Astrocyte (in vitro differentiated cells and primary cell): Measurements from ENCODE around the gene MOV10. TPM values are rescaled to one million over a fixed set of nuclear protein-coding genes. Genes with fewer than 3 reads are reported as not detected.
"Not testable (repeated sequence)": the region's sequence is repeated elsewhere in the genome, so short reads cannot be mapped to it uniquely, and the experiment has no call there.

Experiments
- DNase-seq: peaks from one replicate; pipeline ENCODE4 v3.0.0-alpha.2; 2010; ENCODE audit warnings: low read depth
- FAIRE-seq: peaks from 2 replicates; lab custom pipeline; 2011; peaks lifted over from hg19 to GRCh38; lab: Jason Lieb, UNC
- H2AFZ ChIP-seq: 2 replicates; pipeline ENCODE4 v1.6.0; 2012; ENCODE audit warnings: low read depth, low read length, inconsistent platforms
- H3K27ac ChIP-seq: 2 replicates; pipeline ENCODE4 v1.5.1; 2011; ENCODE audit warnings: low read depth, low read length, inconsistent platforms
- H3K27me3 ChIP-seq: 2 replicates; pipeline ENCODE4 v1.6.0; 2011; ENCODE audit warnings: low read length, inconsistent platforms; ENCODE audit not compliant: insufficient read depth
- H3K36me3 ChIP-seq: 2 replicates; pipeline ENCODE4 v1.5.1; 2011; ENCODE audit warnings: low read length, inconsistent platforms; ENCODE audit not compliant: insufficient read depth
- H3K4me1 ChIP-seq: 2 replicates; pipeline ENCODE4 v1.5.1; 2011; ENCODE audit warnings: low read length, inconsistent platforms; ENCODE audit not compliant: insufficient read depth
- H3K4me2 ChIP-seq: 2 replicates; pipeline ENCODE4 v1.6.0; 2012; ENCODE audit warnings: low read length, inconsistent platforms
- H3K4me3 ChIP-seq: 2 replicates; pipeline ENCODE4 v1.5.1; 2011; ENCODE audit warnings: low read depth, mild to moderate bottlenecking, low read length, inconsistent platforms; ENCODE audit not compliant: insufficient read depth
- H3K79me2 ChIP-seq: 2 replicates; pipeline ENCODE4 v1.6.0; 2012; ENCODE audit warnings: mild to moderate bottlenecking, low read length, inconsistent platforms; ENCODE audit not compliant: insufficient read depth
- H3K9ac ChIP-seq: 2 replicates; pipeline ENCODE4 v1.6.0; 2012; ENCODE audit warnings: mild to moderate bottlenecking, low read length, inconsistent platforms
- H3K9me3 ChIP-seq: 2 replicates; pipeline ENCODE4 v1.5.1; 2012; ENCODE audit warnings: low read depth, mild to moderate bottlenecking, low read length, inconsistent platforms; ENCODE audit not compliant: insufficient read depth
- H4K20me1 ChIP-seq: 2 replicates; pipeline ENCODE4 v1.6.0; 2012; ENCODE audit warnings: low read length, inconsistent platforms; ENCODE audit not compliant: insufficient read depth
- H3K27ac Mint-ChIP-seq: one replicate; pipeline ENCODE4 v1.8.0; 2021; ENCODE audit warnings: mild to moderate bottlenecking, mixed read lengths; ENCODE audit not compliant: unreplicated experiment
- H3K27me3 Mint-ChIP-seq: one replicate; pipeline ENCODE4 v1.8.0; 2021; ENCODE audit warnings: low read depth, mixed read lengths; ENCODE audit not compliant: unreplicated experiment
- H3K36me3 Mint-ChIP-seq: one replicate; pipeline ENCODE4 v1.8.0; 2021; ENCODE audit warnings: low read depth, mixed read lengths; ENCODE audit not compliant: unreplicated experiment
- H3K4me1 Mint-ChIP-seq: one replicate; pipeline ENCODE4 v1.8.0; 2021; ENCODE audit warnings: low read depth, mixed read lengths; ENCODE audit not compliant: unreplicated experiment
- H3K4me3 Mint-ChIP-seq: one replicate; pipeline ENCODE4 v1.8.0; 2021; ENCODE audit warnings: mild to moderate bottlenecking, moderate library complexity, mixed read lengths; ENCODE audit not compliant: unreplicated experiment
- H3K9me3 Mint-ChIP-seq: one replicate; pipeline ENCODE4 v1.8.0; 2021; ENCODE audit warnings: mild to moderate bottlenecking, mixed read lengths; ENCODE audit not compliant: unreplicated experiment
- EZH2 ChIP-seq: IDR thresholded peaks from 2 replicates; pipeline ENCODE4 v1.6.1; 2012; ENCODE audit warnings: mild to moderate bottlenecking, low read length, inconsistent platforms; ENCODE audit not compliant: insufficient read depth
- total RNA-seq: library from RNA; stranded (reverse); gene quantifications from 2 replicates; pipeline ENCODE4 v1.2.1, GENCODE V29; 2021
- TF ChIP-seq, protein P1 (sequence below): IDR thresholded peaks from 2 replicates; pipeline ENCODE4 v1.5.1; 2011; ENCODE audit warnings: low read depth, mild to moderate bottlenecking, inconsistent platforms, low read length, moderate library complexity; ENCODE audit not compliant: insufficient read depth

MOV10 gene
- total RNA-seq, 1 donor from 2014 or later: 121 TPM

DNA sequence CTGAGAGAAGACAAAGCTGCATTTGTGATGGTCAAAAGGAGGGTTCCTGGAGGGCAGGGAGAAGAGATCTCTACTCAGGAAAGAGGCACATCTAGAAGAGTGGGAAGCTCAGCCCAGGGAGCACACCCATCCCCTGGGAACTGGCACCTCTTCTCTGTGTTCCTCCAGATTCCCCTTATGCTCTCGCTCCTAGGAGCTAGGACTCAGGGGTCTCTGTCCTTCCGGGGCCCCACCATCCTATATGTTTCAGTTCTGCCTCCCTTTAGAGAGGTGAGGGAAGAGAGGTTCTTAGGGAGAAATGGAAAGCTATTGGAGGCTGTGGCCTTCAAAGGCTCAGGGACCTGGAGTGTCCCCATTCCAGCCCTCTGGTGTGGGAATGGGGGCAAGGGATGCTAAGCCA, 45.2 kb downstream of the MOV10 start:
- Histone ChIP-seq H3K4me1 (peaks cover 28% of the 10 kb centered on the region), H3K9me3 (no peaks in the 10 kb centered on the region), H2AFZ (no peak overlapping the region), H3K36me3 (no peaks in the 10 kb centered on the region), H3K79me2 (no peaks in the 10 kb centered on the region), H4K20me1 (no peaks in the 10 kb centered on the region), H3K9ac (no peak overlapping the region), H3K27ac (no peak overlapping the region), H3K27me3 (peaks cover 4% of the 10 kb centered on the region), H3K4me2 (no peak overlapping the region), H3K4me3 (no peak overlapping the region)
- Mint-ChIP-seq H3K4me3 (no peak overlapping the region), H3K36me3 (no peaks in the 10 kb centered on the region), H3K9me3 (no peaks in the 10 kb centered on the region), H3K27ac (no peak overlapping the region), H3K4me1 (peaks cover 18% of the 10 kb centered on the region), H3K27me3 (peaks cover 16% of the 10 kb centered on the region)
- FAIRE-seq: no peak
- no peak for DNase-seq
- no peak for TF ChIP-seq EZH2
- TF ChIP-seq, protein P1, sequence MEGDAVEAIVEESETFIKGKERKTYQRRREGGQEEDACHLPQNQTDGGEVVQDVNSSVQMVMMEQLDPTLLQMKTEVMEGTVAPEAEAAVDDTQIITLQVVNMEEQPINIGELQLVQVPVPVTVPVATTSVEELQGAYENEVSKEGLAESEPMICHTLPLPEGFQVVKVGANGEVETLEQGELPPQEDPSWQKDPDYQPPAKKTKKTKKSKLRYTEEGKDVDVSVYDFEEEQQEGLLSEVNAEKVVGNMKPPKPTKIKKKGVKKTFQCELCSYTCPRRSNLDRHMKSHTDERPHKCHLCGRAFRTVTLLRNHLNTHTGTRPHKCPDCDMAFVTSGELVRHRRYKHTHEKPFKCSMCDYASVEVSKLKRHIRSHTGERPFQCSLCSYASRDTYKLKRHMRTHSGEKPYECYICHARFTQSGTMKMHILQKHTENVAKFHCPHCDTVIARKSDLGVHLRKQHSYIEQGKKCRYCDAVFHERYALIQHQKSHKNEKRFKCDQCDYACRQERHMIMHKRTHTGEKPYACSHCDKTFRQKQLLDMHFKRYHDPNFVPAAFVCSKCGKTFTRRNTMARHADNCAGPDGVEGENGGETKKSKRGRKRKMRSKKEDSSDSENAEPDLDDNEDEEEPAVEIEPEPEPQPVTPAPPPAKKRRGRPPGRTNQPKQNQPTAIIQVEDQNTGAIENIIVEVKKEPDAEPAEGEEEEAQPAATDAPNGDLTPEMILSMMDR: no peak

DNA sequence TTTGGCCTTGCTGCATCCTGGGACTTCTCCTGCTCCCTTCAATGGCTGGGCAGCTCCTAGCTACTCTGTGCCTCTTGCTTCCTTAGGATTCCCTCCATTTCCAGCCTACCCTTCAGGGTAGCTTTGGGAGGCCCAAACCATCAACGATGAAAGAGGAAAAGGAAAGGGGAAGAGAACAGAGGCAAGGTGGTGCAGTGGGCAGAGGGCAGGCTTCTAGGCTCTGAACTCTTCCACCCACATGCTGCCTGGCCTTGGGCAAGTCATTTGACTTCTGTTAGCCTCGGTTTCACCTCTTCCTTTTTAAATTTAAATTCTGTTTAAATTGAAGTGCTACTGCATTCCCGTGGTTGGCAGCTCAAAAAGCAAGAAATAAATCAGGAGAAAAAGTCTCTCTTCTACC, 46.3 kb downstream of the MOV10 start:
- FAIRE-seq: no peak

DNA sequence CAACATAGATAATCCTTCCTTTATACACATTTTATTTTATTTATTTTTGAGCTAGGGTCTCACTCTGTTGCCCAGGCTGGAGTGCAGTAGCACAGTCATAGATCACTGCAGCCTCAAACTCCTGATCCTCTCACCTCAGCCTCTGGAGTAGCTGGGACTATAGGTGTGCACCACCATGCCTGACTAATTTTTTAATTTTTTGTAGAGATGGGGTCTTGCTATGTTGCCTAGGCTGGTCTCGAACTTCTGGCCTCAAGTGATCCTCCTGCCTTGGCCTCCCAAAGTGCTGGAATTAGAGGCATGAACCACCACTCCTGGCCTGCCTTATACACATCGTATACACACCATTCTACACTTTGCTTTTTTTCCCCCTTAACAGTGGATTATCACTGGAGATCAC, 46.8 kb downstream of the MOV10 start:
- H3K9ac ChIP-seq, H3K27ac Mint-ChIP-seq, H3K27ac ChIP-seq, H3K27me3 ChIP-seq, H3K79me2 ChIP-seq, H4K20me1 ChIP-seq, H3K4me2 ChIP-seq, H3K36me3 Mint-ChIP-seq, H3K9me3 ChIP-seq, FAIRE-seq, H3K4me3 Mint-ChIP-seq, H3K36me3 ChIP-seq, DNase-seq, H3K4me3 ChIP-seq, H3K9me3 Mint-ChIP-seq, H2AFZ ChIP-seq: not testable (repeated sequence)
- H3K4me1 ChIP-seq: peaks cover 17% of the 10 kb centered on the region
- peaks cover 16% of the 10 kb centered on the region for H3K27me3 Mint-ChIP-seq
- peaks cover 14% of the 10 kb centered on the region for H3K4me1 Mint-ChIP-seq

More for the DNA sequence above, 46.3 kb downstream of the MOV10 start:
- no peaks in the 10 kb centered on the region for H4K20me1 ChIP-seq
- Mint-ChIP-seq H3K4me3 (no peak overlapping the region), H3K9me3 (no peaks in the 10 kb centered on the region), H3K4me1 (peaks cover 18% of the 10 kb centered on the region), H3K27me3 (peaks cover 16% of the 10 kb centered on the region), H3K36me3 (no peaks in the 10 kb centered on the region), H3K27ac (no peak overlapping the region)
- H3K36me3 ChIP-seq: no peaks in the 10 kb centered on the region
- H2AFZ ChIP-seq: no peak overlapping the region
- H3K9me3 ChIP-seq: no peaks in the 10 kb centered on the region
- H3K4me3 ChIP-seq: no peak overlapping the region
- TF ChIP-seq, protein P1: no peak
- no peak overlapping the region for H3K9ac ChIP-seq
- H3K4me1 ChIP-seq: peaks cover 21% of the 10 kb centered on the region
- no peak overlapping the region for H3K27ac ChIP-seq
- no peak for DNase-seq
- H3K4me2 ChIP-seq: no peak overlapping the region
- H3K79me2 ChIP-seq: no peaks in the 10 kb centered on the region
- peaks cover 4% of the 10 kb centered on the region for H3K27me3 ChIP-seq
